HEK293T (cell line): ENCODE results near the gene MIPEP.

Experiments
- BHLHE40 ChIP-seq: fragments of 450-650 bp; IDR thresholded peaks from 2 replicates; pipeline ENCODE4 v1.6.1; 2016; ENCODE audit warnings: mild to moderate bottlenecking, moderate library complexity, borderline replicate concordance
- CTBP1 ChIP-seq: fragments of 450-650 bp; IDR thresholded peaks from 2 replicates; pipeline ENCODE4 v1.6.1; 2016; ENCODE audit warnings: borderline replicate concordance
- FOXM1 ChIP-seq: fragments of 450-650 bp; IDR thresholded peaks from 2 replicates; pipeline ENCODE4 v1.6.1; 2017; ENCODE audit warnings: mild to moderate bottlenecking, borderline replicate concordance
- HDGF ChIP-seq: fragments of 450-650 bp; IDR thresholded peaks from 2 replicates; pipeline ENCODE4 v1.6.1; 2017; ENCODE audit warnings: antibody characterized with exemption, borderline replicate concordance
- L3MBTL2 ChIP-seq: fragments of 450-650 bp; conservative IDR thresholded peaks from 2 replicates; pipeline ENCODE4 v1.6.1; 2016; ENCODE audit warnings: mild to moderate bottlenecking
- NFRKB ChIP-seq: fragments of 450-650 bp; IDR thresholded peaks from 2 replicates; pipeline ENCODE4 v1.6.1; 2016; ENCODE audit warnings: mild to moderate bottlenecking, moderate library complexity
- SP1 ChIP-seq: fragments of 450-650 bp; IDR thresholded peaks from 2 replicates; pipeline ENCODE4 v1.6.1; 2017
- SUZ12 ChIP-seq: fragments of 450-650 bp; IDR thresholded peaks from 2 replicates; pipeline ENCODE4 v1.6.1; 2016; ENCODE audit warnings: mild to moderate bottlenecking
- TARDBP ChIP-seq: fragments of 450-650 bp; IDR thresholded peaks from 2 replicates; pipeline ENCODE4 v1.6.1; 2016
- ZNF384 ChIP-seq: fragments of 450-650 bp; IDR thresholded peaks from 2 replicates; pipeline ENCODE4 v1.6.1; 2016

GRCh38 chr13:23844132-23844531 is 45.1 kb downstream of the MIPEP start:
- TF ChIP-seq NFRKB (no peak), TARDBP (no peak), FOXM1 (no peak), SP1 (no peak), ZNF384 (no peak), L3MBTL2 (no peak), HDGF (no peak), SUZ12 (no peak), CTBP1 (no peak), BHLHE40 (no peak)
